HG03066 (cell line): ENCODE data around the gene DENND1B.
"Not testable (repeated sequence)": the region's sequence is repeated elsewhere in the genome, so short reads cannot be mapped to it uniquely, and the experiment has no call there.

ENCODE experiments used
- ATAC-seq: cut with Tn5 transposase; IDR thresholded peaks from one replicate; pipeline ENCODE4 v1.9.1; 2021; ENCODE audit warnings: low read depth; ENCODE audit not compliant: unreplicated experiment

Gene DENND1B

DNA sequence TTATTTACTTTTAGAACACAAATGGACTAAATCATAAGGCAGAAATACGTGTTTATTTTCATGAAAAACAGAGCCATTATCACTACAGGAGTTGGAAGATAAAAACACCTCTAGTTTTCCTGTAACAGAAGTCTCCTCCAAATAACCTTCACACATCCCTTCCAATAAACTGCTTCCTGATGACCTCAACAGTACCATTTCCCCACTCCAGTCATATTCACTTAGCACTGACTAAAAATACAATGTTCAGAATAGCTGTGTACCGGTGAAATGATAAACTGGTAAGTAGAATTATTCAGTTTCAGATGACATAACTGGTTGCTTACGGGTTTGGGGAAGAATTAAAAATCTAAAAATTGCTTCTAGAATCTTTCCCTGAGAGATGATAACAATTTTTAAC lies 137.9 kb downstream of the DENND1B start:
- ATAC-seq = no peak

DNA sequence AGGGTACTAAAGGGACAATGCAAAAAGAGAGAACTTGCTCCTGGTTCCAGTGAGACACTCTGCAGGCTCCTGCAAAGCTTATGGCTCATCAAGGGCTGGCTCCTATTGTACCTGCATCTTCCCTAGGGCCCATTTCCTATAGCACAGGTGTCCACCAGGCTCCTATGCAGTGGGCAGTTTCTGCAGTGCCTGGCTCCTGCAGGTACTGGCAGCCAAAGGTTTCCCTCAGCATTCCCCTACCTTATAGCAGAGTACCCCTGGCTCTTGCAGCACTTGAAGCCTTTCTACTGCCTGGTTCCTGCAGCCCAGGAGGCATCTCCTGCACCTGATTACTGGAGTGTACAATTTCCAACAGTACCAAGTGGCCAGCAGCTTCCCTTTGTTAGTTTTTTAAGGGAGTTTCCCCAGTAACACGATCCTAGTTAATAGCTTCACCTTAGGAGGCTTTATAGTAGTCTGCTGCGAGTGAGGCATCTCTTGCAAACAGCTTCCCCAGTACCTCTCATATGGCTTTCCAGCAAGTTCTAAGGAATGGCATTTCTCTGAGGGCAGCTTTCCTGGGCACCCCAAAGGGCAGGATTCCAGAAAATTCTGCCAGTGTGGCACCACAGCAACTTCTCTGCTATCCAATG lies 141.7 kb downstream of the DENND1B start:
- no peak for ATAC-seq

DNA sequence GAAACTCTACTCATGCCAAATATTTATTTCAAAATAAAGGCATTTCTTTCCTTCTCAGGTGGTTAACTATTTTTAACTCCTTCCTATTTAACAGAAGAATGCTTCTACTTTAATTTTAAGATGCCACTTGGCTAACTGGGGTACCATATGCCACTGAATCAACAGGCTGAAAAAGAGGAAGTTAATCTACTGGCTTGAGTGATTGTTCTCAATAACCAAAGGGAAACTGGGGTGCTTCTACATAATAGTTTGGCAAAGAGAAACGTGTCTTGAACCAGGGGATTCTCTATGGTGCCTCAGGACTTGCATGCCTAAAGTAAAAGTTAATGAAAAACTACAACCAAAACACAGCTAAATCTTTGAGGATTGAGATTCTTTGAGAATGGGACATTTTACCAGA lies 142.6 kb downstream of the DENND1B start:
- no peak for ATAC-seq

DNA sequence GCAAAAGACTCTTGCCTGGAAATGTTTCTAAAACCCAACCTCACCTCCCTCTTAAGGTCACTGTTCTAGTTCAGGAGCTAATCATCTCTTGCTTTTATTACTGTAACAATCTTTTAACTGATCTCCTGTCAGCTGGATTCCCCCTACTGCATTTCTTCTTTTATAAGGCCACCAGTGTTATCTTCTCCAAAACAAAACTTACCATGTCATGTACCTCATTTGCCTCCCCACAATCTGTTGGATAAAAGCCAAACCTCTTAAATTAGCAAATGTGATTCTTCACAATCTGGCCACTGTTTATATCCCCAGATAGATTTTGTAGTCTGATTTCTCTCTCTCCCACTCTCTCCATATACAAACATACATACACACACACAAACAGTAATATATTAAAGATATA lies 143.3 kb downstream of the DENND1B start:
- ATAC-seq = no peak

DNA sequence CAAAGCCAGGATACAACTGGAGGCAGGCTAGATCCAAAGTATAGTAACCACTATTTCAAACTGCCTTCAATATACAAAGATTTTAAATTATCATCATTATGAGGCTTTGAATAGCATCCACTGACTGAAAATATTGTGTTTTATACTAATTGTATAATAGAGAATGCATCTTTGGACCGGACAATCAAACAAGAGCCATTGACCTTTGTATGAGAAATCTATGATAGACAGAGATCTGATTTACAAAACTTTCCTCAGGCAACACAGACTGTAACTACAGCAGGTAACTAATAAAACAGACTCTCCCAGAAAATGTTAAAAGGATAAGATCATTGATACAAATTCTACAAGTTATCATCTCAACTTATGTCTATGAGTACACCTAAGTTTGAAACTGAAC lies 152.9 kb downstream of the DENND1B start:
- ATAC-seq = no peak

DNA sequence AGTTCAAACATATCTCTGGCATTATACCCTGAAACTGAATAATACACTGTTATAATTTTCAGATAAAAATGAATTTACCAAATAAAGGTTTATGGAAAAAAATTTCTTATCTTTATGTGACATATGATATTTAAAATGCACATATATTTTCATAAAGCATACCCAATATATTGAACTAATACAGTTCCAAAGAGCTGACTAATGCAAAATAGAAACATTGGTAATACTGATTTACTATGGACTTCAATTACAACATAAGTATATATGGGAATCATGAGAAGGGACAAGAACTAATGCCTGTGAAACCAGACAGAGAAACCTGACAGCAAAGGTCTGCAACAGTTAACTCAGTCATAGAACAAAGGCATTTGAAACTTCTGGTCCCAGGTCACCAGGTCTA lies 153.5 kb downstream of the DENND1B start:
- ATAC-seq = no peak

DNA sequence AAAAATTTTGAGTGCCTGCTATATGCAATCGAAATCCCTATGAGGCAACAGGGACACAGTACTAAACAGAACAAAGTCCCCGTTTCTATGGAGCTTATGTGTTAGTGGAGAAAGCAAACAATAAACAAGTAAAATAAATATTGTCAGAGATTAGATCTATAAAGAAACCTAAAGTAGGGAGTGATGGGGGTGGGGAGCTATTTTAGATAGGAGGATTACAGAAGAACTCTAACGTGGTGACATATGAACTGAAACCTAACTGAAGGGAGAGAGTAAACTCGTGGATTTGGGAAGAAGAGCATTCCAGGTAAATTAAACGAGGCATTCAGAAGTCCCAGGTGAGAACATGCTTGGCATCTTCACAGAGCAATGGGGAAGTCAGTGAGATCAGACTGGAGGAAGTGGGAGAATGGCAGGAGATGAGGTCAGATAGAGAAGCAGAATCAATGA lies 154.5 kb downstream of the DENND1B start:
- ATAC-seq = no peak

DNA sequence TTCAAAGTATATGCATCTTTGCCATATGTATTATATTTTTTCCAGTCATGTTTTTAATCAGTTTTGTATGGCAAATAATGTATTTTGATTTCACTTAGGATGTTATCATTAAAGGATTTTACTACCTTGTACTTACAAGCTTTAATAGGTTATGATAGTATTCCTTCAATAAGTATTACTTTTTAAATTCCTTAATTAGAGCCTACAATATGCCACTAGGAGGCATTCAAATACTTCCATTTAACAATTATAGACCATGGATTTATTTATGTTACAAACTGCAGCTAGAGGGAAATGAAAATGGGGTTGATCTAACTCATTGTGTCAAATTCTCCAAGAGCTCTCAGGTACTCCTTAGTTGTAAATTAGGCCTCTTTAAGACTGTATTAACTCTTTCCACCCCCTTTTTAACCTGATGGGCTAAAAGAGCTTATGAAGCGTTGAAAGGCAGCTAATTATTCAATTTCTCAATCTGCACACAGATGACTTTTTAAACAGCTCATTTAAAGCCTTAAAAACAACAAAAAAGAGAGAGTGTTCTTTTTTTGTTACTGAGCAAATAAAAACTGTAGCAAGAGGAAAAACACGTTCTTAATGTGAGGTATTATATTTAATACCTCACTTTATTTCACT lies 156.2 kb downstream of the DENND1B start:
- ATAC-seq = no peak

DNA sequence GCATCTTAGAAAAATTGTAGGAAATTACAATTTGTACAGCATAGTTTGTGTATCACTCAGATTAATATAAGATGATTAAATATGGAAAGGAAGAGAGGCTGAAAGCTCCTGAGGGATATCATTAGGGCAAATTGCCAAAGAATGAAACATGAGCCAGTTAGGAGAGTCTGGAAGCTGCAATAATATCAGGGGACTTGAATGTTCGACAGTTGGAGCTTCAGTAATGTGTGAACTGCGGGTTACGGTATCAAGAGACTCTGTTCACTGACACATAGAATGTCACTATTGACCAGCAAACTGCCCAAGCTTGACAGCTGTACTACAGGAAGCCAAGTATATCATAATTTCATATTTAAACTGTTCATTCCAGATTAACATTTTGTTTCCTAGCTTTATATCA lies 157.2 kb downstream of the DENND1B start:
- ATAC-seq = no peak

DNA sequence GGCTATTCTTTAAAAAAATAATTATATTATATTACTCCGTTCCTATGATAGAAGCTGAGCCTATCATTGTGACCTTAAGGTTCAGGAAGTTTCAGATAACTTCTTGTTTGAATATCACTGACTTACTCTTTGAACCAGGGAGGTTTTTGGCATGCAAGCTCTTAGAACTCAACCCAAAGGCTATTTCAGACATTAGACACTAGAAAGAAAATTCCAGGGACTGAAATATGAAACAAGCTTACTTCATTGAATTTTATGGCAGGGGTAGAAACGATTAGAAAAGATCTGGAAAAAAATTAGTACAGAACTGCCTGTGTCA lies 159.6 kb downstream of the DENND1B start:
- ATAC-seq = no peak

DNA sequence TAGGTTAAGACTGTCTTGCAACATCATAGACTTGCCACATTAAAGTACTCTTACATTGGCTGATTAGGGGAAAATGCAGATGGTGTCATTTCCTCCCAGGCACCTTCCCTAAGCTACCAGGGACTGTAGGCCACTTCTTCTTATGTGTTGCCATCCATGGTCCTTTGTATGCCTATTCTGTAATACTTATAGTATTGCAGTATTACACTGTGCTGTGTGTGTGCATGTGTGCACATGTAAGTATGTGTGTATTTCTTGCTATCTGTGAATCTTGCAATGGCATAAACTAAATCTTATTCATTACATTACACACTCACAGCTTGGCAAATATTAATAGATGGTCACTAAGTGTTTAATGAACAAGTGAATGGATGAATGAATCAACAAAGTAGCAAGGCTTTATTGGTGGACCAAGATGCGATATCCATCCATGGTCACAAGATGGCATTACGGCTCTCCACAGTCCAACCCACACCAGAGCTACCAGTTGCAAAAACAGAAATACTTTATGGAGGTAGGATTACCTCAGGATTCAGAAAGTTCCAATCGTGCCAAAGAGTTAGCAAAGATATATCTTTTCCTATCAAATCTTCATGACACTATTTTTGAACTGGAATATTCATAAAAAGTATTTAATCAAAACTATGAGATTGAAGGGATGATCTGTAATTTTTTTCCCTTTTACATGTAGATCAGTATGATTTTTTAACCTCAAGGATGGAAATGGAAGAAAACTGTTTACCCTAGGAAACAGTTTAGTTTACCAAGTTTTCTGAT lies 160.2 kb downstream of the DENND1B start:
- no peak for ATAC-seq

DNA sequence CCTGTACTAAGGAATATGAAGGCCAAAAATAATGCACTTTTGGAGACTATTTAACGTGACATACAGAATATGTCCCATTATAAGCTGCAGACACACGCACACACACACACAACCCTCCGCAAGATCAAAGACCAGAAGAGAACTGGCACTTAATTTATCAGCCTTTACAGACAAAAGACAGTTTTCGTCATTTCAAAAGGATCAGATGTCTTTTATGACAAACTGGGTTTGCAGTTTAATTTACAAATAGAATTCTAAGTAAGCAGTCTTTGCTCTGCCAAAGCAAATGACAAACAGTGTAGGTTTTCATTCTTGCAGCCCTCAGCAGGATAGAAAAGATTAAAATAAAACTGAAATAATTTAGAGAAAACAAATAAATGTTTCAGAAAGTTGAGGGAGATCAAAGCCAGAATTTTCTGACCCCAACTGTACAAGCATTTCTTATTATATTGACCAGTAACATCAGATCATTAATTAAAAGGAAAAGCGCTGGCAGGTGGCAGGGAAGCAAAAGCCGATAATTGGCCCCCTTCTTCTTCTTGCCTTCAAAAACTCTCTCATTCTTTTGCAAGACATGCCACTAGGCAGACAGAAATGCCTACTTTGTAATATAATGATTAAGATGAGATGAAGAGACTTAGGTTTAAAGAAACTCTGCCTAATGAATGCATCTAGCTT lies 169.0 kb downstream of the DENND1B start:
- no peak for ATAC-seq

DNA sequence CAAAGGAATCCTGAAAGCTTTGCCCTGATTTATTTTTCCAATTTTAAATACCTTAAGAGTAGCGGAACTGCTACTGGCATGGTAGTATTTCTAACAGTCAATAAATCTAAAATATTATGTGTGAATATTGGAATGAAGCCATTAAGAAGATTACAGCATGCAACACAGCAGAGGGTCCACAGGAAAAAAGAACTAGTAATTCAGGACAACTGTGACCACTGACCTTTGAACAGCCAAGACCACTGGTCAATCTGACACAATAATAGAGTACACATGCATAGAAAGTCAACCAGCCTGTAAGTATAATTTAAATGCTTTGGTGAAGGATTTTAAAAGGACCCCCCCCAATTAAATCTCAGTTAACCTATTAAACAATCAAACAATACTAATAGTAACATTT lies 171.0 kb downstream of the DENND1B start:
- ATAC-seq = no peak

DNA sequence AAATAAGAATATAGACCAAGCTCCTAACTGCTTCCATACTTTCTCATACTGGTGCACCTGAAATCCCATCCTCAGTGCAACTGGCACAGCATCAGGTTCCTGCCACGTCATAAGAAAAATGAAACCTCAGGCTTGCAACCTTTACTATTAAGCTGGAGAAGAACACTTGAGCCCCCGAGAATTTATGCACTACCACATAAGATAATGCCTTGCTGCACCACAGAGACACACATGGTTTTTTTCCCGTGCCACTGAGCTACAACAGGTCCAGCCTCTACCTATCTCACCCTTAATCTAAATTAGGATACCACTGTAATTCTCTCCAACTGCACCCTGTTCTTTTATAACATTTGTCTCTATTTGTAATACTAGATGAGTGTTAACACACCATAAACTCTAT lies 174.5 kb downstream of the DENND1B start:
- no peak for ATAC-seq

DNA sequence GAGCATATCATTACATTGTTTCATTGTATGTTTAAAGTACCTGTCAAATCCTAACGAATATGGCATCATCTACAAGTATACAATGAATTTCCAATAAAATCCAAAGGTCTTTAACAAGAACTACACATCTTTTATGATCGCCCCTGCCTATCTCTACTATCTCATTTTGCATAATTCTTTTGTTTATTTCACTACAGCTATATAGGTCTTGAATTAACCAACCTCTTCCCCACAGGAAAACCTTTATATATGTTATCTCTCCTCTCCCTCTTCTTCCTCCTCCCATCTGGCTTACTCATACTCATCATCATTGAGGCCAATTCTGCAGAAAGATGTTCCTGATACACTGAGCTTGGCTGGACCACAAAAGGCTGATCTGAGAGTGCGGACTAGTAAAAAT lies 175.5 kb downstream of the DENND1B start:
- ATAC-seq = no peak

DNA sequence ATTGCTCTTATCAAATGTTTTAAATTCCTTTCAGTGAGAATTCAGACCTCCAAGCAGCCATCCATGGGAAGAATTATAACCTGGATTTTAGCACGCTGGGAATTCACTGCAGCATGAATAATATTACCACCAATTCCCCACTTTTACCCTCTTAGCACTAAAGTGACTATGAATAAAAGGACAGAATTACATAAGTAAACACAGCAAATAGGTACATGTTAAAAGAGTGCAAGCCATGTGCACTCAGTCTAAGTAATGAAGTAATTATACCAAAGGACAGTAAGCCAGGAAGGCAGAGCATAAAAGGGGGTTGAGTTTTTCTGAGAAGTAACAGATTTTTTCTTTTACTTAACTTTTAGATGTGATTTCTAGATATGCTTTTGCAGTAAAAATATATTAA lies 176.3 kb downstream of the DENND1B start:
- ATAC-seq = no peak

DNA sequence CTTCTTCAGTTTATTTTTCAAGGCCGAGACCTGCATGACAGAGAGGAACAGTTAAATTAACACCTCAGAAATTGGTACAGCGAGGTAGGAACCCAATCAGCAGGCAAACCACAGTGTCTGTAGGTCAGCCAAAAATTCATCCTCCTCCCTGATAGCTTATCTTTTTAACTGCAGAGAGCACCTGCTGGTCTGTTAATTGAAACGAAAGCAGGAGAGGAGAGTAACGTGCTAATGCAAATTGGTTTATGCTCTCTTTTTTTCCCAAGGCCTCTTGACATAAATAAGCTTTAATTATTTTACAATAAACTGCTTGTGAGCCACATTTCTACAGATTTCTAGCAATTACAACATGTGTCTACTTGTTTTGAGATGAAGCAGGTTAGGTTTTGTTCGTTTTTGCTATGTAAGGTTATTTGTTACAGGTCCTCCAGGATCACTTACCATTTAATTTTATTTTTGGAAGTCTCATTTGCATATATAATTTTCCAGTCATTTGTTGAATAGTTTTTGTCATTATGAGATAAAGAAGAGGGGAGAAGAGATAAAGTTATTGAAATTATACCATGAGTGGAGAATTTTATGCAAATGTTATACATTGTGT lies 179.9 kb downstream of the DENND1B start:
- ATAC-seq = no peak

DNA sequence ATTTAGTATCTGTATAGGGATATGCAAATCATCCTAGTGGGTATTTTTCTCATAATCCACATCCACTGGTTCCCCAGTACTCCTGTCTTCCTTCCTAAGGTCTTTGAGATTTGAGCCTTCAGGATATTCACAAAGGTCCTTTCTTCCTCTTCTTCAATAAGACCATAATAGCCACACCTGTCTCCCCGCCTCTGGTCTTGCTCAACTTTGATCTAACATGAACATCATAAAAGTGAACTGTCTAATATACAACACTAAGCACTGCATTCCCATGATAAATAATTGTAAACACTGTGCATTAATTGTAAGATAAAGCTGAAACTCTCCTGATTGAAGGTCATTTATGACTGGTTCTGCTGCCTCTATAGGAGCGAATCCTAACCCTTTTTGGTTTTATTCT lies 184.6 kb downstream of the DENND1B start:
- ATAC-seq = no peak

DNA sequence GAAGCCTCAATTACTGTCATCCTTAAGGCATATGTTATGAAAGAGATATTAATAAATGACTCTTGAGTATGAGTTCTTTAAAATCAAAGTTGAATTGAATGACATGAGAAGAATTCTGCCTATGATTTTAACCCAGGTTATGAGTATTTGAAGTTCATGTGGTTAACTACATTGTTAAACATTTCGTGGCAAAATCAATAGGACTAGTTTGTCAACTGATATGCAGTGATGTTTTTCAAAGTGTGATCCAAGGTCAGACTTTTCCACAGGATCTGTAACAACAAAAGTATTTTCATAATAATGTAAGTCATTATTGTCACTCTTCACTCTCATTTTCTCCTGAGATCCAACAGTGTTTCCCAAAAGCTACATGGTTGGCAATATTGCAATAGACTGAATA lies 189.5 kb downstream of the DENND1B start:
- no peak for ATAC-seq

DNA sequence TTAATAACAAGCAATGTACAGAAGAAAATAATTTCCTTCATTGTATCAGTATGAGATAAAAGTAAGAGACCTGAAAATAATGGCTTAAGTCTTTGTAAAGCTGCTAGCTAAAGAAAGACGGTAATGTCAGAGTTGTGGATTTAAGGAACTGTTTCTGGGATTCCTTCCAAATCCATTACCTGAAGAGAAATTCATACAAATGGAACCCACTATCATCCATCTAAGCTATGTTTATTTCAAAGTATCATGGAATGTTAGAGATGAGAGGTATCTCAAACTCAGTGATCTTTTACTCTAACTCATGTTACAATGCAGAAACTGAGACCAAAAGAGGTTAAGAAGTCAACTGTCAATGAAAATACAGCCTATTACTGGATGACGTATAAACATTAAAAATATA lies 197.7 kb downstream of the DENND1B start:
- no peak for ATAC-seq

DNA sequence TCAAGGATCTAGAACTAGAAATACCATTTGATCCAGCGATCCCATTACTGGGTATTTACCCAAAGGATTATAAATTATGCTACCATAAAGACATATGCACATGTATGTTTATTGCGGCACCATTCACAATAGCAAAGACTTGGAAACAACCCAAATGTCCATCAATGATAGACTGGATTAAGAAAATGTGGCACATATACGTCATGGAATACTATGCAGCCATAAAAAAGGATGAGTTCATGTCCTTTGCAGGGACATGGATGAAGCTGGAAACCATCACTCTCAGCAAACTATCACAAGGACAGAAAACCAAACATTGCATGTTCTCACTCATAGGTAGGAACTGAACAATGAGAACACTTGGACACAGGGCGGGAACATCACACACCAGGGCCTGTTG lies 199.7 kb downstream of the DENND1B start:
- ATAC-seq = not testable (repeated sequence)
